AG10803 (cell line): ENCODE results near the gene PLCB1.

Experiments used
- DNase-seq: peaks from one replicate; pipeline ENCODE4 v3.0.0; 2010; ENCODE audit warnings: low read depth
- H3K4me3 ChIP-seq: 2 replicates; pipeline ENCODE4 v1.5.1; 2011; ENCODE audit warnings: mild to moderate bottlenecking, low read length, control low read depth
- CTCF ChIP-seq: conservative IDR thresholded peaks from 2 replicates; pipeline ENCODE4 v1.5.1; 2011; ENCODE audit warnings: mild to moderate bottlenecking, low read length, control low read depth, inconsistent platforms

PLCB1 gene

GRCh38 chr20:8547035-8547650 lies 415.1 kb downstream of the PLCB1 start:
- no peak for TF ChIP-seq CTCF
- DNase-seq = no peak
- H3K4me3 ChIP-seq = no peak overlapping the region

- no peak overlapping the region for H3K4me3 ChIP-seq
- no peak for TF ChIP-seq CTCF
- DNase-seq = no peak
Observed at GRCh38 chr20:8547968-8548588, 416.0 kb downstream of the PLCB1 start.

GRCh38 chr20:8549192-8549591 lies 417.1 kb downstream of the PLCB1 start:
- TF ChIP-seq CTCF = no peak
- DNase-seq = no peak
- H3K4me3 ChIP-seq = no peak overlapping the region

- peak; percentile 59 for DNase-seq
- TF ChIP-seq CTCF = no peak
- no peak overlapping the region for H3K4me3 ChIP-seq
Observed at GRCh38 chr20:8557711-8558110, 425.6 kb downstream of the PLCB1 start.

- no peak for TF ChIP-seq CTCF
- no peak for DNase-seq
- H3K4me3 ChIP-seq = no peak overlapping the region
Observed at GRCh38 chr20:8562356-8562755, 430.3 kb downstream of the PLCB1 start.

- no peak overlapping the region for H3K4me3 ChIP-seq
- no peak for TF ChIP-seq CTCF
- peak; percentile 64 for DNase-seq
Observed at GRCh38 chr20:8568075-8568474, 436.0 kb downstream of the PLCB1 start.

- no peak overlapping the region for H3K4me3 ChIP-seq
- no peak for DNase-seq
- no peak for TF ChIP-seq CTCF
Observed at GRCh38 chr20:8569766-8570165, 437.7 kb downstream of the PLCB1 start.
